IPS DF 6.9 (cell line): ENCODE measurements around the gene LHX3.
"Not testable (repeated sequence)": the region's sequence is repeated elsewhere in the genome, so short reads cannot be mapped to it uniquely, and the experiment has no call there.

Experiments used
- DNase-seq: peaks from one replicate; pipeline ENCODE4 v3.0.0-alpha.2; 2013; ENCODE audit warnings: low read depth, low spot score
- H3K27ac ChIP-seq: one replicate; pipeline ENCODE4 v1.5.1; 2013; ENCODE audit warnings: low read length, control low read depth
- H3K27me3 ChIP-seq: 2 replicates; pipeline ENCODE4 v1.6.1; 2013; ENCODE audit warnings: mild to moderate bottlenecking, low read length; ENCODE audit not compliant: control insufficient read depth, insufficient read depth
- H3K36me3 ChIP-seq: 2 replicates; pipeline ENCODE4 v1.6.1; 2013; ENCODE audit warnings: low read length; ENCODE audit not compliant: control insufficient read depth, insufficient read depth
- H3K4me1 ChIP-seq: 2 replicates; pipeline ENCODE4 v1.6.1; 2013; ENCODE audit warnings: low read length; ENCODE audit not compliant: control insufficient read depth, insufficient read depth
- H3K4me3 ChIP-seq: 2 replicates; pipeline ENCODE4 v1.5.1; 2013; ENCODE audit warnings: mild to moderate bottlenecking, low read length
- H3K9me3 ChIP-seq: 2 replicates; pipeline ENCODE4 v1.6.1; 2013; ENCODE audit warnings: low read length, inconsistent platforms; ENCODE audit not compliant: control insufficient read depth, insufficient read depth
- WGBS: extraction: QIAGEN DNeasy Blood & Tissue Kit; methylation state at CpG from one replicate; pipeline ENCODE4 v1.1.7; 2013; ENCODE audit warnings: mixed read lengths, missing lambda C conversion rate; ENCODE audit not compliant: insufficient read length, insufficient coverage; 5-methylcytosine and 5-hydroxymethylcytosine counted together

LHX3 gene

DNA sequence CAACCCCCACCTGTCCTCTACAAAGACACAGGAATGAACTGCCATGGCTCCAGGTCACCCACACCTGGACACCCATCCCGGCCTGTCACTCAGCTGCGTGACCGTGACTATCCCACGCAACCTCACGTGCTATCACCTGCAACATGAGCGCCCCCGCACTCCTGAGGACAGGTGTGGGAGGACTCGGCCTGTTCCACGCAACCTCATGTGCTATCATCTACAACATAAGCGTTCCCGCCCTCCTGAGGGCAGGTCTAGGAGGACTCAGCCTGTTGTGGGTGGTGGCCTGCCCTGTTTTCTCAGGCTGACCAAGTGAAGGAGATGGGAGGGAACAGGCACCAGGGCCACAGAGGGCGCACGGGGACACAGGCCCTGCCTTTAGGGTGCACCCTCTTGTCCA lies 36.6 kb upstream of the LHX3 start:
- no peaks in the 10 kb centered on the region for H3K9me3 ChIP-seq
- peaks cover 2% of the 10 kb centered on the region for H3K4me1 ChIP-seq
- no peak overlapping the region for H3K4me3 ChIP-seq
- no CpG with 5 or more reads among the region's 13 CpGs for WGBS
- peaks cover 4% of the 10 kb centered on the region; the same call in 1 of the 2 replicates for H3K36me3 ChIP-seq
- H3K27ac ChIP-seq = no peak overlapping the region
- no peak for DNase-seq
- H3K27me3 ChIP-seq = no peaks in the 10 kb centered on the region

DNA sequence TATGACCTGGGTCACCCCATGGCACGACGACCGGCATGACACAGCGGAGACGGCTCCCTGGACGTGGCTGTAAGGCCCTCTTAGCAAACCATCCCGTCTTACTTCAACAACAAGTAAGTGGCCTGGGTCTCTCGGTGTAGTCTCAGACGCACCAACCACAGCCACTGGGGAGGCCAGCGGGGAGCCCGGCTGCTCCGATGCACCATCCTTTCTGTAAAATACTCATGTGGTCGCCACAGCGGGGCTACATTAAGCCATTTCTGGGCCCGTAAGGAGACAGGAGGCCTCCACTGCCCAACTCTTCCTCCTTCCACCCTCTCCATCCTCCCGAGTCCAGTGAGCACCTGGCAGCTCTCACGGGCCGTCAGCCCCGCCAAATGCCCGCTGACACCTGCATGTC lies 36.0 kb upstream of the LHX3 start:
- no peaks in the 10 kb centered on the region for H3K9me3 ChIP-seq
- no peak overlapping the region for H3K27ac ChIP-seq
- no peaks in the 10 kb centered on the region for H3K27me3 ChIP-seq
- H3K36me3 ChIP-seq = peaks cover 6% of the 10 kb centered on the region; the same call in 1 of the 2 replicates
- WGBS = no CpG with 5 or more reads among the region's 20 CpGs
- no peak overlapping the region for H3K4me3 ChIP-seq
- H3K4me1 ChIP-seq = peaks cover 2% of the 10 kb centered on the region
- DNase-seq = no peak

DNA sequence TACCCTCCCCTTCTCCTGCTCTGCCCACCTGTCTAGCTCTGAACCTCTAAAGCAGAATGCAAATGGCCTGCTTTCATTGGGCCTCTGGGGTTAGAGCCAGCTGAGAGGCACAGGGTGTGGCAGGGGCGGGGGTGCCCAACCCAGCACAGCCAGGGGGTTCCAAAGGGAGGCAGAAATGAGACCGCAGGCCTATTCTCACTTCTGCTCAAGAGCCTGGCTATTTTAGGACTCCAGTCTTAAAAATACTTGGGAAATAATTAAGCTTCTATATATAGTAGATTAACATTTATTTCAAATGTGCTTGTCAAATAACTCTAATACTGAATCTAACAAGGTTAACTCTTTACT lies 35.0 kb upstream of the LHX3 start:
- Histone ChIP-seq H3K9me3 (no peaks in the 10 kb centered on the region), H3K27me3 (no peaks in the 10 kb centered on the region), H3K27ac (no peak overlapping the region), H3K4me3 (no peak overlapping the region), H3K4me1 (peaks cover 2% of the 10 kb centered on the region), H3K36me3 (peaks cover 6% of the 10 kb centered on the region; the same call in 1 of the 2 replicates)
- no CpG with 5 or more reads among the region's 2 CpGs for WGBS
- no peak for DNase-seq

DNA sequence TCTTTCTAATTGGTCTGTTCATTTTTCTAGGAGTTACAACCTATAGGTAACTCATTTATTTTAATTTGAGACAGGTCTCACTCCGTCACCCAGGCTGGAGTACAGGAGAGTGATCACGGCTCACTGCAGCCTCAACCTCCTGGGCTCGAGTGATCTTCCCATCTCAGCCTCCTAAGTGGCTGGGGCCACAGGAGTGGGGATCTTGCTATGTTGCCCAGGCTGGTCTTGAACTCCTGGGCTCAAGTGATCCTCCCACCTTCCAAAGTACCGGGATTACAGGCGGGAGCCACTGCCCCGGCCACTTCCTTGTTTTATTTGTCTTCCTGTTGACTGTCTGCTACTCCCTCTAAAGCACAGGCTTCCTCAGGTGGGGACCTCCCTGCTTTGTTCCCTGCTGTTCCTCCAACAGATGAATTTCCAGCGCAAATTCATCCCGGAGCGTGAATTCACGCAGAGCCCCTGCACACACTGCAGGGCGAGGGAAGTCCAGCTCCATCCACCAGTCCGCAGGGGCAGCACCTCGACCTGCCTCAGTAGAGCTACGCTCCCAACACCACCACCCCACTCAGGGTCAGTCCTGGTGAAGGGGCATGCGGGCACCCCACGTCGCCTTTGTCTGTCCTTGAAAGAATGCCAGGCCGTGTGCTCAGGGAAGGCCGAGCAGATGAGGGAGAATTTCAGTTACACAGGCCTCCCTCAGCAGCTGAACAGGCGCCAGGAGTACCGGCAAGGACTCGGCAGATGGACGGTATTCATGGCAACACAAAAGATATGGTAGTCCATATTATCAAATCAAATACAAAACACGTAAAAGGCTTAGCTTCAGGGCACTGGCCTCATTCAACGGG lies 34.4 kb upstream of the LHX3 start:
- Histone ChIP-seq H3K4me1 (peaks cover 2% of the 10 kb centered on the region), H3K27ac (no peak overlapping the region), H3K4me3 (no peak overlapping the region), H3K9me3 (no peaks in the 10 kb centered on the region), H3K36me3 (peaks cover 6% of the 10 kb centered on the region; the same call in 1 of the 2 replicates), H3K27me3 (no peaks in the 10 kb centered on the region)
- WGBS = no CpG with 5 or more reads among the region's 25 CpGs
- no peak for DNase-seq

DNA sequence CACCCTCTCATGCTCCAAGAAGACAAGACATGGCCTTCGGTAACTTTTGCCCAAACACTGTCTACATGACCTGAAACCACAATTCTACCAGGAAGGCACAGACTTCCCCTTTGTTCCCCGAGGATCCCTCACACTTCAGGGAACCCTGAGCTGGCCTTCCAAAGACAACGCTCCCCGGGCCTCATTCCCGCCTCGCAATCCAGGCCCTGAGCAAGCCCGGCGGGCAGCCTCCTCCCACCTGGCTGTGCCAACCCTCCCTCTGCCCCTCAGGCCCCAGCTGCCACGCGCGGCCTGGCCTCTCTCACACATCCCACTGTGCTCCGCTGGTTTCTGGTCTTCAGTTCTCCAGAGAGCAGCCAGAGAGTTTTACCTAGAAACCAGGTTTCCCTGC lies 33.4 kb upstream of the LHX3 start:
- no CpG with 5 or more reads among the region's 12 CpGs for WGBS
- Histone ChIP-seq H3K4me1 (no peaks in the 10 kb centered on the region; the same call in 1 of the 2 replicates), H3K4me3 (no peak overlapping the region), H3K27me3 (no peaks in the 10 kb centered on the region), H3K27ac (no peak overlapping the region), H3K36me3 (peaks cover 6% of the 10 kb centered on the region; the same call in 1 of the 2 replicates), H3K9me3 (no peaks in the 10 kb centered on the region)
- no peak for DNase-seq

DNA sequence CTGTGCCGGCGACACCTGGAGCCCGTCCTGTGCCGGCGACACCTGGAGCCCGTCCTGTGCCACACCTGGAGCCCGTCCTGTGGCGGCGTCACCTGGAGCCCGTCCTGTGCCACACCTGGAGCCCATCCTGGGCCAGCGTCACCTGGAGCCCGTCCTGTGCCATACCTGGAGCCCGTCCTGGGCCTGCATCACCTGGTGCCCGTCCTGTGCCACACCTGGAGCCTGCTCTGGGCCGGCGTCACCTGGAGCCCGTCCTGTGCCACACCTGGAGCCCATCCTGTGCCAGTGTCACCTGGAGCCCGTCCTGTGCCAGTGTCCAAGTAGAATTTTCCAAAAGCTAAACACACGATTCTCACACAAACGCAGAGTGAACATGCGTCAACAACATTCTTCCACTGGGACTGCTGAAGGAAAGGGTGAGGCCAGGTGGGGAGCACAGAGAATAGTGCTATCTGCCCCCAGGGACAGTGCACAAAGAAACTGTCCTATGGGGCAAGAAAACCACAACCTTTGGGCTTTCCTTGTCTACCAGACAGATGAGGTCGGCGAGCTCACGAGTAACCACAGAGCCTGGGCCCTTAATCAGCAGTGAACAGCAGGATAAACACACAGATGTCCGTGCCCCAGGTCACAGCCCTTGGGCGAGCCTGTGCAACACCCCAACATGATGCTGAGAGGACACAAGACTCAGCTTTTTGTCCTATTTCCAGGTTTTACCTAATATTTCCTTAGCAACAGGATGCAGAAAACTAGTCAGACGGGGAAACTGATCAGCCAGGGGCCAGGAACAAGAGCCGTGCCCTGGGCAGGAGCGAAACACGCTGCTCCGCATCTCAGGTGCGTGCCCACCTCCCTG lies 32.8 kb upstream of the LHX3 start:
- DNase-seq = no peak
- no CpG with 5 or more reads among the region's 32 CpGs for WGBS
- H3K4me3 ChIP-seq = no peak overlapping the region
- H3K36me3 ChIP-seq = peaks cover 6% of the 10 kb centered on the region; the same call in 1 of the 2 replicates
- no peaks in the 10 kb centered on the region for H3K27me3 ChIP-seq
- H3K4me1 ChIP-seq = no peaks in the 10 kb centered on the region
- no peak overlapping the region for H3K27ac ChIP-seq
- no peaks in the 10 kb centered on the region for H3K9me3 ChIP-seq

DNA sequence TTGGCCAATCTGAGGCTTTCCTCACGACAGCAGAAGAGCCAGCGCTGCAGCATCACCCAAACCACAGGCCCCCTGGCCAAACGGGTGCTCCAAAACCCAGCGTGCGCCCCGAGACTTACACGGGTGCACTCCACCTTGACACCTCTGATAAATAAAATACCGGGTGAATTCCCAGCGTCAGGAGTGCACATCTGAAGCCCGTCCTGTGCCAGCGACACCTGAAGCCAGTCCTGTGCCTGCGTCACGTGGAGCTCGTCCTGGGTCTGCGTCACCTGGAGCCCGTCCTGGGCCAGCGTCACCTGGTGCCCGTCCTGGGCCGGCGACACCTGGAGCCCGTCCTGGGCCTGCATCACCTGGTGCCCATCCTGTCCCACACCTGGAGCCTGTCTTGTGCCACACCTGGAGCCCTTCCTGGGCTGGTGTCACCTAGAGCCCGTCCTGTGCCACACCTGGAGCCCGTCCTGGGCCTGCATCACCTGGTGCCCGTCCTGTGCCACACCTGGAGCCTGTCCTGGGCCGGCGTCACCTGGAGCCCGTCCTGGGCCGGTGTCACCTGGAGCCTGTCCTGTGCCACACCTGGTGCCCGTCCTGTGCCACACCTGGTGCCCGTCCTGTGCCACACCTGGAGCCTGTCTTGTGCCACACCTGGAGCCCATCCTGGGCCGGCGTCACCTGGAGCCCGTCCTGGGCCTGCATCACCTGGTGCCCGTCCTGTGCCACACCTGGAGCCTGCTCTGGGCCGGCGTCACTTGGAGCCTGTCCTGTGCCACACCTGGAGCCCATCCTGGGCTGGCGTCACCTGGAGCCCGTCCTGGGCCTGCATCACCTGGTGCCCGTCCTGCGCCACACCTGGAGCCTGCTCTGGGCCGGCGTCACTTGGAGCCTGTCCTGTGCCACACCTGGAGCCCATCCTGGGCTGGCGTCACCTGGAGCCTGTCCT lies 31.8 kb upstream of the LHX3 start:
- not testable (repeated sequence) for H3K27ac ChIP-seq, H3K27me3 ChIP-seq, H3K4me3 ChIP-seq, H3K9me3 ChIP-seq, H3K4me1 ChIP-seq, H3K36me3 ChIP-seq, DNase-seq
- no CpG with 5 or more reads among the region's 43 CpGs for WGBS

DNA sequence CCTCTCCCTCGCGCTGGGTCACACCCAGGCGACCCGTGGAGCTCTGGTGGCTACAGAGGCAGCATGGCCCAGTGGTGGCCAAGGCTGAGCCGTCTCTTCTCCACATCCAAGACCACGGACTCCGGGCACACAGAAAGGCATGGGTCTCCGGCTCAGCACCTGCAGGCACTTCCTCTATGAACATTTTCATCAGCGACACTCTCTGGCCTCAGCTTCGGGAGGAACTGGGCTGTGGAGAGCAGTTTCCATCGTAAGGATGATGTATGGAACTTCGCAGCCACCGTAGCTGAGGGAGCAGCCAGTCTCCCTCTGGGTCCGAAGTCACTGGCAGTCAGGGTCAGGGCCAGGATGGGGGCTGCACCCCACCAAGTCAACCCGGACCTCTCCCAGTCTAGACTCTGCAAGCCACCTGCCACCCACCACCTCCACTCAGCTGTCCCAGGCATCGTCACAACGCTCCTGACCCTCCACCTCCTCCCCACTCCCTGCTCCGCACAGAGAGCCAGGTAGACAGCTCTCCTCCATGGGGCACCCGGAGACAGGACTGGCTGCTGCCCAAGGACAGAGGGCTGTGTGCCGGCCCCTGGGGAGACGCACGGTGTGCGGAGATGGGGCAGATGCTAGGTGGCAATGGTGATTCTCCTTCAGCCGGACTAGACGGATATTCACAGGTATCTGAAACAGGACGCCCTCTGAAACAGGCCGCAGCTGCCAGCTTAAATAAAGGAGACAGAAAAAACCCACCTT lies 31.0 kb upstream of the LHX3 start:
- no CpG with 5 or more reads among the region's 27 CpGs for WGBS
- H3K4me1 ChIP-seq = no peaks in the 10 kb centered on the region

DNA sequence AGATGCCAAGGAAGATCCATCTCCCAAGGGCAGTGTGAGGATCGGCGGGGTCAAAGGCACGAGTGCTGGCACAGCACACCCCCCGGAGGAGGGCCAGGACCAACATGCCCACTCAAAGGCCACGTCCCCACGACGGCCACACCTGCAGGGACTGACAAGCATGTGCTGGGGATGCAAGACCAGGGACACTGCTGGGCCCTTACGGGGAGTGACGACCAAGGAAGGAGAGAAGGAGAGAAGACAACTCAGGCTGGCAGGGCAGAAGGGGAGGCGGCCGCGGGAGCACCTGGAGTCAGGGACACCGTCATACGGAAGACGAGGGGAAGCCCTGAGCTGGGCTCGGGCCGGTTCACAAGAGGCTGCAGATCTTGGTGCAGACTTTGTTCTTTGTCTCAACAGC lies 30.2 kb upstream of the LHX3 start:
- Histone ChIP-seq H3K4me3 (no peak overlapping the region), H3K27ac (no peak overlapping the region), H3K36me3 (peaks cover 9% of the 10 kb centered on the region; the same call in 1 of the 2 replicates), H3K9me3 (no peaks in the 10 kb centered on the region), H3K27me3 (no peaks in the 10 kb centered on the region), H3K4me1 (no peaks in the 10 kb centered on the region)
- no peak for DNase-seq
- WGBS = no CpG with 5 or more reads among the region's 17 CpGs

More for the DNA sequence above, 31.0 kb upstream of the LHX3 start:
- no peak for DNase-seq
- H3K27me3 ChIP-seq = no peaks in the 10 kb centered on the region
- H3K27ac ChIP-seq = no peak overlapping the region
- H3K4me3 ChIP-seq = no peak overlapping the region
- H3K9me3 ChIP-seq = no peaks in the 10 kb centered on the region
- peaks cover 9% of the 10 kb centered on the region; the same call in 1 of the 2 replicates for H3K36me3 ChIP-seq
